NCI-H187 (cell line): ENCODE results near the gene CYBA.
"Not testable (repeated sequence)": the region's sequence is repeated elsewhere in the genome, so short reads cannot be mapped to it uniquely, and the experiment has no call there.

Experiments used
- DNase-seq, 2 experiments: peaks; one replicate each; lab custom pipeline; 2025; lab: John Stamatoyannopoulos, UW

The CYBA gene

DNA sequence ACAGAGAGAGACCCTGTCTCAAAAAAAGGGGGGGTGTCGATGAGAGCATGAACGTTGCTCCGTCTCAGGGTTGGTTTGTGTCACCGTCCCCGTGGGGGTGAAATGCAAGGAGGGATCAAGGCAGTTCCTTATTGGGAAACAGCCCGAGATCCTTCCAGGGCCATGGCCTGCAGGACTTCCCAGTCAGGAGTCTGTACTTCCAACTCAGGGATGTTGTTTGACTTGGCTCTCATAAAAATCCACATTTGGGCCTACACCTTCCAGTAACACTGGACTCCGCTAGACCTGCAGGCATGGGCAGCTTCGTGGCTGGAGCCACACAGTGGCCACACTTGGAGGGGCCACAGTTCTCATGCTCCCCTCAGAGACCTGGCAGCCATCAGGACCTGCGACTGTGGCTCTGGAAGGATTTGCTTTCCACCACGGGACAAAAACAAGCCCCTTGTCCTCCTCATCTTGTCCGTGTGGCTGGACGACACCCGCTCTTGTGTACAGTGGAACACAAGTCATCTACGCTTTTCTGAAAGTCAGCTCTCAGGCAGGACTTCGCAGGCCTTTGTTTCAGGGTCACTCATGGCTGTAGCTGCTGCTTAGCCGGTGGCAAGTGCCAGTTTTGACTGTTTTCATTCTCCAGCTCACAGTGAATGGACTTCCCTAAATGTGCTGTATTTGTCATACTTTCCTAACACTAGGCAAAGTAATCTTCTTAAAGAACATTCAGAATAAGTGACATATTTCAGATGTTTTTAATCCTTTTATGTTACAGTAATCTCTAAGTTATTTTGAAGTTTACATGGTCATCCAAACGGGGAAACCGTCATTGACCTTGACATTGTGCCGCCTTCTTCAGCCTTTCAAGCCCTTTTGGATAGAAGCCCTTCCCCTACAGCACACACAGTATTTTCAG lies 36.7 kb downstream of the CYBA start:
- no peak for DNase-seq

DNA sequence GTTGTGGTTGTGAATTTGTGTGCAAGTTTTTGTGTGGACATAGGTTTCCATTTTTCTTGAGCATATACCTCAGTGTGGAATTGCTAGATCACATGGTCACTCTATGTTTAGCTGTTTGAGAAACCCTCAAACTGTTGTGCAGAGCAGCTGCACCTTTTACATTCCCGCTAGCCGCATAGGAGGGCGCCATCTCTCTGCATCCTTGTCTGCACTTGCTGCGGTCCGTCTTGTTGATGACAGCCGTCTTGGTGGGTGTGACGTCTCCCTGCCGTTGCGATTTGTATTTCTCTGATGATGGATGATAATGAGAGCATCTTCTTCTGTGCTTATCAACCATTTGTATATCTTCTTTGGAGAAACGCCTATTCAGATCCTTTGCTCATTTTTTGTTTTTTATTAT lies 37.6 kb downstream of the CYBA start:
- DNase-seq: no peak

DNA sequence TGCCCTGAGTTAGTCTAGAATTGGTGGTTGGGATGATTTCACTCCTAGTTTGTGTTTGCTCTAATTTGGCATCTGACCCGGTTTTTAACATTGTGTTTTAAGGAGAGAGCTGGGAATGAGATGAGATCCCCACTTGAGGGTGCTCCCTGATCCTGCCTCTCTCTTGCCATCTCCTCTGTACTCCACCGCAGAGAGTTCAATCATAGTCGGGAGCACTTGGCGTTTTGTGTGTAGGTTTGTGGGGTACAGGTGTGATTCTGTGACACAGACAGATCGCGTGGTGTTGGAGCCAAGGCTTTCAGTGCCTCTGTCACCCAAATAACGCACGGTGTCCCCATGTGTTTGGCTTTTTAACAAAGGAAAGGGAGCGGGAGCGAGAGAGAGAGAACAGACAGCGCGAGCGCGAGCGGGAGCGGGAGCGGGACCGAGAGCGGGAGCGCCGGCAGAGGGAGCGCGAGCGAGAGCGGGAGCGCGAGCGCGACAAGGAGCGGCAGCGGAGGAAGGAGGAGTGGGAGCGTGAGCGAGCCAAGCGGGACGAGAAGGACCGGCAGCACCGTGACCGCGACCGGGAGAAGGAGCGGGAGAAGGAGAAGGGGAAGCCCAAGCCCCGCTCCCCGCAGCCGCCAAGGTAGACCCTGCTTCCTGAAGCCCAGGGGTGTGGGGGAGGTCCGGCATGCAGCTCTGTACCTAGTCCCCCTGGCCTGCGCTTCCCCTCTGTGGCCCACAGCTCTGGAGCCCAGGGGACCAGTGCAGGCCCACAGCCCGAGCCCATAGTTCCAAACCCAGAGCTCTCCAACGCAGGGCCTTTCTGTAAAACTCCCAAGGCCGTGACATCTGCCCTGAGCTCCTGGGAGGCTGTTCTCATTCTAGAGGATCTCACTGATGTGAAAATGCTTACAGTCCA lies 39.7 kb downstream of the CYBA start:
- no peak for DNase-seq

DNA sequence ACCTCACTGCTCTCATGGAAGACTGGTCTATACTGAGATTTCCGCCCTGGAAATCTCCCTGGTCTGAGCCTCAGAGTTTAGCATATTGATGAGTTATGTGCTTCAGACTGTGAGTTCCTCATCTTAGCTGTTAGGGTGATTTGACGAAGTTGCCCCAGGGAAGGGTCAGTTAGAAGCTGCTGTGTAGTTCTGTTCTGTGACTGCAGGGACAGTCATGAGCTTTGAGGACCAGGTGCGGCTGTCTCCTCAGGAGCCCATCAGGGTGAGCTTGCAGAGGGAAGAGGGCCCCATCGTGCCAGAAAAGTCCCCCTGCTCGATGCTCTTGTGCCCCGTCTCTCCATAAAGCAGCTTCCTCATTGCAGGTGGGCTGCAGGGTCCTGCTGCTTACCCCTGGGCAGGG lies 40.8 kb downstream of the CYBA start:
- no peak for DNase-seq

DNA sequence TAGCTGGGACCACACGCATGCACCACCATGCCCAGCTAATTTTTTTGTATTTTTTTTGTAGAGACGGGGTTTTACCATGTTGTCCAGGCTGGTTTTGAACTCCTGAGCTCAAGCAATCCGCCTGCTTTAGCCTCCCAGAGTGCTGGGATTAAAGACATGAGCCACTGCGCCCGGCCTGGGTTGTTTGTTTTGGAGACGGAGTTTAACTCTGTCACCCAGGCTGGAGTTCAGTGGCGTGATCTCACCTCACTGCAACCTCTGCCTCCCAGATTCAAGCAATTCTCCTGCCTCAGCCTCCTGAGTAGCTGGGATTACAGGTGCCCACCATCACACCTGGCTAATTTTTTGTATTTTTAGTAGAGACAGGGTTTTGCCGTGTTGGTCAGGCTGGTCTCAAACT lies 41.4 kb downstream of the CYBA start:
- DNase-seq: not testable (repeated sequence)

DNA sequence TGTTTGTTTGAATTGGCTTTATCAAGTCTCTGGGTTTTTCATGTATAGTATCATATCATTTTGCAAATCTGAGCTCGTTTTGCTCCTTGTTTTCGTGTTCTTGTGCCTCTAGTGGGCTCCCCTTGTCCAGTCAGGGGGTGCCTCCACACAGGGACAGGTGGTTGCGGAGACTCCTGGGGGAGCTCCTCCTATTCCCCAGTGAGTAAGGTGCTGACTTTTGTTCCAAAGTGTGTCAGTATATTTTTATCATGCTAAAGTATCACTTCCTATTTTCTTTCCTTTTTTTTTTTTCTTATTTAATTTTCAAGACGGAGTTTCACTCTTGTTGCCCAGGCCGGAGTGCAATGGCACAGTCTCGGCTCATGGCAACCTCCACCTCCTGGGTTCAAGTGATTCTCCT lies 42.8 kb downstream of the CYBA start:
- no peak for DNase-seq

DNA sequence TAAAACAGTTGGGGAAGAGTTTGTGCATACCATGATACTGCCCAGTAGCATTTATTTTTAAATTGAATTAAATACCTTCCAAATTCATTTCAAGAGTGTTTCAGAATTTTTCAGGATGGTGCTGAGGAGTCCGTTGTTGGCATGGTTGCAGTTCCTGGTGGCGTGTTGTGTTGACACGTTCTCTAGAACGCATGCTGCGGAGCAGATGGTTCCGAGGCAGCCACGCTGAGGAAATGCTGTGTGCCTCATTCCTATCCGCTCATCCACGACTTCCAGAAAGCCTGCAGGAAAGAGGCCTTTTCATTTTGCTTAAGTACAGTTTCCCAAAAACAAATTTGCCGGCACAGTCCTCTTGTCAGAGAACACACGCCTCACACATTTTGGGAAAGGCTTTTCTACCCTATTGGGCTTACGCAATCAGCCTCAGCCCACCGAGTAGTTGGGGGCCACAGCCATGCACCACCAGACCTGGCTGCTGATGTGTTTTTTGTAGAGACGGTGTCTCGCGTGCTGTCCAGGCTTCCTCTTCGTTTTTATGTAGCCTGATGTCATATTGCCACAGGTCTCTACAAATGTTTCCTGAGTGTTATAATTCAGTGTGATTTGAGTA lies 44.6 kb downstream of the CYBA start:
- no peak for DNase-seq

DNA sequence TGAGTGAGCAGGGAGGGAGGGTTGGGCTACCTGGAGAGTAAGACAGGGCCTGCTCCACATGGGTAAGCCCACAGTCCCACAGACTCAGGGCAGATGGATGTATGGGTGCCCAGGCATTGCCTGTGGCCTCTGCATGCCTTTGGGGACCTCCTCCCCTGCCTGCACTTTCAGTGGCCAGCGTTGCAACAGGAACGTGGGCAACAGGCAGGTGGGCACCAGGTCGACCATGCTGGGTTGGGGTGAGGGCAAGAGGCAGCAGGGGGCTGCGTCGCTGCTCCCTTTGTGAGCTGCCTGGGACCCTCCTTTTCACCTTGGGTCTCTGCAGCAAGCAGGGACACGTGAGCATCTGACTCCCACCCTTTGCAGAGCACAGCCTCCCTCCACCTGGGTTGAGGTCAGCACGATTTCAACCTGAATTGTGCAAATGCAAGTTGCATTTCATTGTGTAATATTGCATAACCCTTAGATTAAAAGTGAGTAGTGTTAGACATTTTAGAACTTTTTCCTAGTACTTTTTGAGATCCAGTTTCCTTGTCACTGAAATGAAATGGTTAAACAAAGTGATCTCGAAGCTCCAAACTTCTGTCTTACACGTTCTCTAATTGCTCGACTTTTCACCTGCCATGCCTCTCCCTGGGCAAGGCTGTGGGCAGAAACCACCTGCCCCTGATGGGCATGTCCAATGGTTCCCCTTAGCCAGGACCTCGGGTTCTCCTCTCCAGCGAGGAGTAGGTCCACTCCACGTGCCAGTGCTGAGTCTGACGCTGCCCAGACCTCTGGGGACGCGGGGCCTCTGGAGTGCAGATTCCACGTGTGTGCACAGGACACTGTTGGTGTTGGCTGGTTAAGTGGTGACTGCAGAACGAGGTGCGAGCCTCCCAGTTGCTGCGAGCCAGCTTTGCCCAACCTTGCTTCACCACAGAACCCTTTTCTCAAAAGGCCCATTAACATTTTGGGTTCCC lies 45.4 kb downstream of the CYBA start:
- no peak for DNase-seq

DNA sequence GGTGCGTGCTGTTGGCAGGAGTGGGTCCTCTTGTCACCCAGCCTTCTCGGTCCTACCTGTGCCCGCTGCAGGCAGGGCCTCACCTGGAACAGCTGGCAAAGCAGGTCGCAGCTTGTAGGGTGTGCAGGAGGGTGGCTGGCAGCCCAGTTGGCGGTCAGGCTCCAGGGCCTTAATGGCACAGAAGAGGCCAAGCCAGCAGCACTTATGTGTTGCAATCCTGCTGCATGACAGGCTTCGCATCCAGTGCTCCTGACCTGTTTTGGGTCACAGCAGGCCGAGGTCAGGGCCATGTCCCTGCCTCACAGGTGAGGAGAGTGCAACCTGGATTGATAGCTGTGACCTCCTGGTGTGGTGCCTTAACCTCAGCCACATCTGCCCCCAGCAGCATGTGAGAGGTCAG lies 48.8 kb downstream of the CYBA start:
- DNase-seq: no peak

DNA sequence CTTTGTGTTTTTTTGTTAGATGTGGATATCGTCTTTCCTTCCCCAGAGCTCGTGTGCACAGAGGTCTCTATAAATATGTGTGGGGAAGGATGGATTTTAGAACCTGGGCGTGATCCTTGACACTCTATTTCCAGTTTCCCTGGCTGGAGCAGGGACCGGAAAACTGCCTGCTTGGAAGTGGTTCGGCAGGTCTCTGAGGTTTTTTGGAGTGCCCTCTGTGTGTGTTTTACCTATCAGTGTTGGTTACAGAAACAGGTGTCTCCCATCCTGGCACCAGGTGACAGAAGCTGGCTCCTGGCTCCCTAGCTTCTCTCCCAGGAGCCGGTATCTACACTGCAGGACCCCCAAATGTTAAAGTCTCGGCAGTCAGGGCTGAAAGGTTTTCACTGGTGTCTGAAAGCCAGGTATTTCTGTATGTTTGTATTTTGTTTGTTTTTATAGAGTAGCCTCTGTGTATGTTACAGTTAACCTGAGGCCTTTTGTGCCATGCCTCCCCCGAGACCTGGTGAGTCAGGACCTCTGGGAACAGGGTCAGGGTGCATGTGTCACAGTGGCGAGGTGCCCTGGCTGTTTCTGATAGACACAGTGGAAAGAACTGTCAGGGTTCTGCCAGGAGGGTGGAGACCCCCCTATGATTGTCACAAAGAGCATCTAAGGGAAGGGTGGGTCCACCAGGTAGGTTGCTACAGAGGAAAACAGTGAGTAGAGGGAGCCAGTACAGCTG lies 49.4 kb downstream of the CYBA start:
- no peak for DNase-seq

DNA sequence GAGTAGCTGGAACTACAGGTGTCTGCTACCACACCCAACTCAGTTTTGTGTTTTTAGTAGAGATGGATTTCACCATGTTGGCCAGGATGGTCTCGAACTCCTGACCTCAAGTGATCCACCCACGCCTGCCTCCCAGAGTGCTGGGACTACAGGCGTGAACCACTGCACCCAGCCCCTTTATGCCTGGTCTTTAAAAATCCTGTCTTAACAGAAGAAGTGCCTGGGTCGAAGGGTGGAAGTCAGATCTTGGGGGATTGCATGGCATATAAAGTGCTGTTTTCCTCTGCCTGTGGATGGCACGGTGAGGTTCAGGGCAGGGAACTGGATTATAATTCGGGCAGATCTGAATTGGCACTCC lies 50.3 kb downstream of the CYBA start:
- DNase-seq: no peak

DNA sequence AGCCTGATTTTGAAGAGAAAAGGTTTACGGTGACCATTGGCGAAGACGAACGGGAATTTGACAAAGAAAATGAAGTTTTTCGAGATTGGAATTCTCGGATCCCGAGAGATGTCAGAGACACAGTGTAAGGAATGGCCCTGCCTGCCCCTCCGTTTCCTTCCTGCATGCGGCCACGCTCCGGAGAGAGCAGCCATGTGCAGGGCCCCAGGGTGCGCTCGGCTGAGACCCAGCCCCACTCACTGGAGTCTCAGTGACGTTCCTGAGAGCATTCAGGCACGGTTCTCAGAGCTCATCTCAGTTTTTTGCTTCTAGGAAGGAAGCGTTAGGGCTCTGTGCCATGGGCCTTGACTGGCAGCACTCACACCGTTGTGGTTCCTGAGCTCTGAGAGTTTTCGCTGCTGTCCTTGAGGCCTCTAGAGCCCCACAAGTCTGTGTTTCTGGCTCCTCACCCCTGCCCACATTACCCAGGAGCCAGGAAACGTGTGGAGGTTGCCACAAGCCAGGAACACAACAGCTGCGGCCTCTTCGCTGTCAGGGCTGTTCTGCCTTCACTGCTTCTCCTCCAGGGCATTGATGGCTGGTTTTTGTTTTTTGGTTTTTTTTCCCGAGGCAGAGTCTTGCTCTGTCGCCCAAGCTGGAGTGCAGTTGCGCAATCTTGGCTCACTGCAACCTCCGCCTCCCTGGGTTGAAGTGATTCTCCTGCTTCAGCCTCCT lies 50.9 kb downstream of the CYBA start:
- no peak for DNase-seq

DNA sequence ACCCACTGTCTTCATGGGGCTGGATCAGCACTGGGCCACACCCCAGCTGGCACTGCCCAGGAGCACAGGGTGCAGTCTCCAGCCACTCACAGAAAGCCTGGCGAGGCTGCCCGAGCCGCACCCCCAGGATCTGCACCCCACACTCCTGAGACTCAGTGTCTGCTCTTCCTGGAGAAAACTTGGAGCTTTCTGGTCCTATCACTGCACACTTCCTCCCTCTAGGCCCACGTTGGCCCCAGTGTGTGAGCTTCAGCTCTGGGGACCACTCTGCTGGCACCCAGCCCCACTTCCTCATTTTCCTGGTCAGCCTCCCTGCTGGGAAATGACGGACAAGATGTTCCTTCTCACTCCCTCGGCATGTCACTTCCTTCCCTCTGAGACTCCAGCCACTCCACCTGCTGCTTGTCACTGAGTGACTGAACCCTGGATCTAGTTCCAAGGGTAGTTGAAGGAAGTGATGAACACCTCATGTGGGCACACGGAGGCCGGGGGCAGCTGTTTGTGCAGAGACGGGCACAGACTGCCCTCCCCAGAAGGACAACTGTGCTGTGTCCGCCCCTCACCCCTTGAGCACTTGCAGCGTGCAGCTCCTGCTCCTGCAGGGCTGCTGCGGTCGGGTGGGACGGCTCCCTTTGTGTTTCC lies 51.6 kb downstream of the CYBA start:
- no peak for DNase-seq

DNA sequence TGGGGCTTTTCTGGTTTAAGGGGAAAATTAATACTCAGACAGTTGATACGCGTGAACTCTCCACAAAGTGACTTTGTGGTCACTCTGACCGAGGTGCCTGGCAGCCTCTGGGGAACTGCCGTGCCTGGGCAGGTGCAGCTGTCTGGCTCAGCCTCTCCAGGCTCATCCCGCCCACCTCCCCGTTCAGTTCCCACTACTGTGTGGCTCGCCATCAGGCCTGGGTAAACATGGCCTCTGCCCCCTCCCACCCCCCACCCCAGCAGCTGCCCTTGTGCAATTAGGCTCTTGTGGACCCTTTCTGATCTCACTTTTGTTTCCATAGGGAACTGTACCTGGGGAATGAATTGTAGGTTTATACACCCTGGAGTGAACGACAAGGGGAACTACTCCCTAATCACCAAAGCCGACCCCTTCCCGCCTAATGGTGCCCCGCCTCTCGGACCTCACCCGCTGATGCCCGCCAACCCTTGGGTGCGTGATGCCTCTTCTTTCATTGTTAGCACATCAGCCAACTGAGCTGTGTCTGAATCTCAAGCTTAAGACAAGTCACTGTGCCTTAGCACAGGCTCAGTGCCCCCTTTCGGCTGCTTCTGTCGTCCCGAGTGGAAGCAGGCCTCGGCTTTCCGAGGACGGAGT lies 52.9 kb downstream of the CYBA start:
- DNase-seq: no peak

DNA sequence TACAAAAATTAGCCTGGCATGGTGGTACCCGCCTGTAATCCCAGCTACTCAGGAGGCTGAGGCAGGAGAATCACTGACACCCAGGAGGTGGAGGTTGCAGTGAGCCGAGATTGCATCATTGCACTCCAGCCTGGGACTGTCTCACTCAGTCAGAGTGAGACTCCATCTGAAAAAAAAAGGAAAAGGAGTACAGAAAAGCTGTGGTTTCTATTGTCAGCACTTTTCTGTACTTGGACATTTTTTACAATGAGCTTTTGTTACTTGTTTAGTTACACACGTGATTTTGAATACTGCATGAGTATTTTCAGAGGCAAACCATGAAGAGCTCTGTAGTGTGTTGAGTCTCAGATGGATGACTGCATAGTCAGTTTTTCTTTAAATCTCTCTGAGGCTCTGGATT lies 54.4 kb downstream of the CYBA start:
- DNase-seq: no peak

DNA sequence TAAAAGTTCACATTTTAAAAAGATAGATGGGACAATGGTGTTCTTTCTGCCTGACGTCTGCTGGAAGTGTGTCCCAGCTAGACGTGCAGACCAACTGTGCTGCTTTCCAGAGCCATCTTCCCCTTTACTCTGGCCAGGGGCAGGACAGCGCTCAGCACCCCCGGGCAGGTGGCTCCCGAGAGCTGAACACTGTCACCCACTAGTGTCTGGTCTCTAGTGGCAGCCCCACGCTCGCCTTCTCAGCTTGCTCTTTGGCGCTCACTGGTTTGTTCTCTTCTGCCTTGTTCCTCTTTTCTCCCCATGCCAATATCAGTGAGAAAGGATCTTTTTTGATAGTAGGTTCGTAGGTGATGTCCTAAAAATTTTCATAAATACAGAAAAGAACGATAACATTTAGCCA lies 54.9 kb downstream of the CYBA start:
- DNase-seq: no peak

DNA sequence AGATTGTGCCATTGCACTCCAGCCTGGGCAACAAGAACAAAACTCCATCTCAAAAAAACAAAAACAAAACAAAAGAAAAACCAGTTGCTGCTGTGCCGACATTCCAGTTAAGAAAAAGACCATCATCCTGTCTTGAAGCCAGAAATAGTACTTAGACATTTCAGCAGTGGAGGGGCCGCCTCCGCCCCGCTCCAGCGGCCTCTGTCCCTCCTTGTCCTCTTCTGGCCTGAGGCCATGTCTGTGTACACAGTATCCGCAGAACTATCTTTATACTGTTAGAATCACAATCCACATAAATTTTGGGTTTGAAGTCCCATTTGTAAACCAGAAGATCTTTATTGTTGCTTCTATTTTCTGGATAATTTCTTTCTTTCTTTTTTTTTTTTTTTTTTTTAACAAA lies 55.8 kb downstream of the CYBA start:
- no peak for DNase-seq

DNA sequence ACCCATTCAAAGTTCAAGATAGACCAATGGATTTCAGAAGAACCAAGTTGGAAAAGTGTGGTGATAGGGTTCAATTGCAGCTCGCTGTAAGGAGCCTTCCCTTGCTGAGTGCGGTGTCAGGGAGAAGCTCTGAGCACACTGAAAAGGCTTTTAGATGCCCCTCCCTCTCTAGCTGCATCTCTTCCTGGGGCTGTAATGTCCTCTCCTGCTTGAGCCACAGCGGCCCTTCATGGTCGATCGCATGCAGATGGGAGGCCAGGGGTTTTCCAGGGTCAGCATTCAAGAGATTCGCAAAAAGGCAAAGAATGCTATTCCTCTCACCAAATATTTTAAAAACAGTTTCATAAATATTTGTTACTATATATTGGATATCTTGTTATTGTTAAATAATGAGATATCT lies 56.9 kb downstream of the CYBA start:
- DNase-seq: no peak

DNA sequence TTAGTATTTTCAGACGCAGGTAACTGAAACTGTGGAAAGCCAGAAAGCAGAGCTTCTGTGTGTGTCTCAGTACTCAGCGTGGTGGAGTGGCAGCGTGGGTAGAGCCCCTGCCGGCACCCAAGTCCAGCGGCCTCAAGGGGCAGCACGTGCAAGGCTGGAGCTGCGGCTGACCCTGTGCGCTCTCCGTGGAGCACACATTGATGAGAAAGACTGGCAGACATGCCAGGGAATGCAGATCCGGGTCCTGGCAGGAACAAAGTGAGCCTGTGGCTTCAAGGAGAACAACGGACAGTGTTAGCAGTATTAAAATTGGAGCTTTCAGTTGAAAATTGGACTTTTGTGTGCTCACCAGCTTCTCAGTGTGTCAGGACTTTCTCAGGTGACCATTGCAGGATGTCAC lies 57.4 kb downstream of the CYBA start:
- DNase-seq: no peak
